ENCODE data around the gene IKBKE.

GRCh38 chr1:206502403-206502802, 32.1 kb downstream of the IKBKE start:
- TF ChIP-seq CTCF (IDR thresholded peaks at IDR 0.05) (no peak), POLR2A (IDR thresholded peaks at IDR 0.05) (no peak)
